Esophagus muscularis mucosa (tissue), 3 donors: ENCODE measurements around the gene ATL2.

Experiments
- POLR2A ChIP-seq: fragments of 450-650 bp; IDR thresholded peaks from one replicate; pipeline ENCODE4 v1.6.1; 2017; ENCODE audit warnings: antibody characterized with exemption, moderate library complexity, mild to moderate bottlenecking, low read depth
- POLR2AphosphoS5 ChIP-seq, 2 donors: sonication (generic); formaldehyde crosslinking; IDR thresholded peaks; one replicate each; pipeline ENCODE4 v1.6.1; 2017; ENCODE audit warnings: antibody characterized with exemption in 2 of 2
- TF ChIP-seq, protein P1 (sequence below), 3 experiments: fragments of 200-600 bp in 2 of 3; fragments of 450-650 bp in 1 of 3; sonication (generic) in 2 of 3; IDR thresholded peaks; one replicate each; pipeline ENCODE4 v1.5.1; 2017 to 2019; ENCODE audit warnings: antibody characterized with exemption in 3 of 3, mild to moderate bottlenecking in 2 of 3, moderate library complexity in 1 of 3

GRCh38 chr2:38277245-38278116 lies 99.6 kb downstream of the ATL2 start:
- TF ChIP-seq POLR2AphosphoS5 (IDR thresholded peaks at IDR 0.05): no peak
- TF ChIP-seq, protein P1, sequence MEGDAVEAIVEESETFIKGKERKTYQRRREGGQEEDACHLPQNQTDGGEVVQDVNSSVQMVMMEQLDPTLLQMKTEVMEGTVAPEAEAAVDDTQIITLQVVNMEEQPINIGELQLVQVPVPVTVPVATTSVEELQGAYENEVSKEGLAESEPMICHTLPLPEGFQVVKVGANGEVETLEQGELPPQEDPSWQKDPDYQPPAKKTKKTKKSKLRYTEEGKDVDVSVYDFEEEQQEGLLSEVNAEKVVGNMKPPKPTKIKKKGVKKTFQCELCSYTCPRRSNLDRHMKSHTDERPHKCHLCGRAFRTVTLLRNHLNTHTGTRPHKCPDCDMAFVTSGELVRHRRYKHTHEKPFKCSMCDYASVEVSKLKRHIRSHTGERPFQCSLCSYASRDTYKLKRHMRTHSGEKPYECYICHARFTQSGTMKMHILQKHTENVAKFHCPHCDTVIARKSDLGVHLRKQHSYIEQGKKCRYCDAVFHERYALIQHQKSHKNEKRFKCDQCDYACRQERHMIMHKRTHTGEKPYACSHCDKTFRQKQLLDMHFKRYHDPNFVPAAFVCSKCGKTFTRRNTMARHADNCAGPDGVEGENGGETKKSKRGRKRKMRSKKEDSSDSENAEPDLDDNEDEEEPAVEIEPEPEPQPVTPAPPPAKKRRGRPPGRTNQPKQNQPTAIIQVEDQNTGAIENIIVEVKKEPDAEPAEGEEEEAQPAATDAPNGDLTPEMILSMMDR (IDR thresholded peaks at IDR 0.05): no peak
- no peak for TF ChIP-seq POLR2A
